DLD1 (cell line): ENCODE measurements around the gene CBARP.

ENCODE experiments used
- in situ Hi-C: cut with HindIII; loops from 2 replicates; pipeline ENCODE4 v1.10.0; 2017; ENCODE audit warnings: low sequenced_read_pairs

CBARP gene

GRCh38 chr19:1275976-1276627, 38.3 kb upstream of the CBARP start:
- in situ Hi-C loops: no loop called here

GRCh38 chr19:1275260-1275975, 37.6 kb upstream of the CBARP start, which contains the start of gene FAM174C:
Gene FAM174C (plus strand): TSS chr19:1275530. CDS start chr19:1275550, 20 bp downstream.
- in situ Hi-C loops: no loop called here

GRCh38 chr19:1274852-1275259, 37.1 kb upstream of the CBARP start:
- in situ Hi-C loops: no loop called here

GRCh38 chr19:1274081-1274851, 36.5 kb upstream of the CBARP start:
- in situ Hi-C loops: no loop called here

GRCh38 chr19:1273263-1274041, 35.6 kb upstream of the CBARP start:
- in situ Hi-C loops: no loop called here

- in situ Hi-C loops: no loop called here
Measured at GRCh38 chr19:1272423-1273262, 34.8 kb upstream of the CBARP start.

GRCh38 chr19:1271528-1272422, 34.0 kb upstream of the CBARP start:
- in situ Hi-C loops: no loop called here

- in situ Hi-C loops: no loop called here
Measured at GRCh38 chr19:1270854-1271527, 33.2 kb upstream of the CBARP start.

- in situ Hi-C loops: no loop called here
Measured at GRCh38 chr19:1270213-1270853, 32.5 kb upstream of the CBARP start.

GRCh38 chr19:1269478-1270212, 31.8 kb upstream of the CBARP start:
- in situ Hi-C loops: no loop called here

- in situ Hi-C loops: no loop called here
Measured at GRCh38 chr19:1269065-1269477, 31.3 kb upstream of the CBARP start, which contains the start of gene CIRBP. Gene CIRBP (plus strand): TSS chr19:1269332. CDS start chr19:1270934, 1,602 bp downstream.

- in situ Hi-C loops: no loop called here
Measured at GRCh38 chr19:1268226-1269064, 30.6 kb upstream of the CBARP start.

- in situ Hi-C loops: no loop called here
Measured at GRCh38 chr19:1267477-1268225, 29.8 kb upstream of the CBARP start.

GRCh38 chr19:1266916-1267476, 29.2 kb upstream of the CBARP start:
- in situ Hi-C loops: no loop called here
